Hematopoietic multipotent progenitor cell treated with erythropoietin and hydrocortisone succinate and interleukin-3 and kit ligand, for 17 days (in vitro differentiated cells): Measurements from ENCODE around the gene SYT6.

Experiments
- DNase-seq: peaks from one replicate; pipeline ENCODE4 v3.0.0-alpha.2; 2015; ENCODE audit warnings: low spot score

Gene SYT6

DNA sequence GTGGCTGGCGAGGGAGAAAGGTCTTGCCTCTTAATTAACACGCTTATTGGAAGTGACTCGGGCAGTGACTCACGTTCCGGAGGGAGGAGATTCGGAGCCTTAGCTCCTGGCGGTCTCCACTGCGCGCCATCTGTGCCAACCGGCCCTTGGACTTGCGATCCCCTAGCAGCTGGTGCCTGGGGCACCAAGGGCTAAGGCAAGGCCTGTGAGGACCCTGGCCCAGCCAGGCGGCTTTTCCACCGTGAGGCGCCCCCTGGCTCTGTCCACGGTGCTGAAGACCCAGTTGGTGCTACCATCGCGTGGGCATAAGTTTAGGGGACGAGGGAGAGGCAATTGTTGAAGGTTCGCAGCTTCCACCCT is 1.3 kb upstream of the SYT6 start:
- no peak for DNase-seq

DNA sequence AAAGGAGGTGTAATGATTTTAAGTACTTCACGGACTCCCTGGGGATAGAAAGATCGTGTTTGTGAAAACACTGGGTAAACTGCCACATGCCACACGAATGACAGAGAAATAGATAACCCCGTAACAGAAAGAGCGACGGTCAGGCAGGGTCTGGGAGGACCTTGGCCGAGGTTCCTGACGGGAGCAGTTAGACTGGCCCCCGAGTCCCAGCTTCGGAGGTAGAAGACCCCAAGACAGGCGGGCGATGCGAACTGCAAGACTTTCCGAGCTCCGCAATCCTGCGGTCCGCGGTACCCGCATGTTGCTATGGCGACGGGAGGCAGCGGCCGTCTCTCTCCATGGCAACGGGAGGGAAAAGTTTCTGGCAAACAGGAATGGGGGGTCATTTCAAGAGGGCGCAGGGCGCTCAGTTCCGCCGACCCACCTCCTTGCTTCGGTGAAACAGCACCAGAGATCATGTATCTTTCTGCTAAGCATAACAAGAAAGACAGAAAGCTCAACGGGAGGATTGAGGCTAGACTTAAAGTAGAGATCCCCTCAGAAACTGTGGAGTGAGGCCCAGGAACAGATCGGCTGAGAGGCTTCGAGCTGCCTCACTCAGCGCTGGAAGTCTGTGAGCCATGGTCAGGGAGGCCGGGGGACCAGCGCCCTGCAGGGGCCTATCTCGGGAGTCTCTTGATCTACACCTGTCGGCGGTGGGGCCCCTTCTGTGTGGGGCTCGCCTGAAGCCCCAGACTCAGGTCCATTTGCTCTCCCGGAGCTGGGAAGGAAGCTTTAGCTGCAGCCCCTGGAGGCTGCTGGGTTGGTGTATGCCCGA is 685 bp upstream of the SYT6 start:
- DNase-seq, result no peak

GRCh38 chr1:114152508-114153260 is 985 bp downstream of the SYT6 start:
- DNase-seq, result no peak

DNA sequence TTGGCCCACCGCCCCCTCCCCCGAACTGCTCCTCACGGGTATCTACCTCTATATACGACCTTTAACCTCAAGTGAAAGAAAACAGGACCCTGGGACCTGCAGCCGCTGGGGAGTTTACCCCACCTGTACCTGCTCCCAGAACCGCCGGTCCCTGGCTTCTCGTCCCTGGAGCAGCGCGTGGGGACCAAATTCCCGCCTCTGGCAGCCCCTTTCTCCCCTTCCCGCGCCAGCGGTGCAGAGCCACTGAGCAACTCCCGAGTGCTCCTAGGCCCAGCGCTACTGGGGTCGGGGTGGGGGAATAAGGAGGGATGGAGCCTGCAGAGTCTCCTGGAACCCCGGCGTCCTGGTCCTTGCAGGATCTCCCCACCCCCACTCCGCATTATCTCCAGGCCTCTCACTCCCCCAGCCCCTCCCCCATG is 1.6 kb downstream of the SYT6 start:
- DNase-seq, result no peak

DNA sequence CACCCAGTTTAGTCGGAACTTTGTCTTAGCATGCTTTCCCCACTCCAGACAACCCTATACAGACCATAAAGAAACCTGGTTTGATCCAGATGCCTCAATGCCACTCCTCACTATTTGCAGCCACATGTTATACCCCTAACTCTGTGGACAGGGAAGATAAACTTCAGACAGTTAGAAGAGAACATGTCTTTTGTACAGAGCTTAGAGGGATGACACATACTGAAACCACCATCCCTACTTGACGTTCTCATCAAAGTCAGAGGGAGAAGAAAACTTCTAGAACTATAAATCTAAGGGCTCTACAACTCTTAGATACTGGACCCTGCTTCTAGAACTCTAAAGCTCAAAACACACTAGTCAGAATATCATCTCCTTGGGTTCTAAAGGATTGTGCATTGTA is 3.7 kb downstream of the SYT6 start:
- no peak for DNase-seq

DNA sequence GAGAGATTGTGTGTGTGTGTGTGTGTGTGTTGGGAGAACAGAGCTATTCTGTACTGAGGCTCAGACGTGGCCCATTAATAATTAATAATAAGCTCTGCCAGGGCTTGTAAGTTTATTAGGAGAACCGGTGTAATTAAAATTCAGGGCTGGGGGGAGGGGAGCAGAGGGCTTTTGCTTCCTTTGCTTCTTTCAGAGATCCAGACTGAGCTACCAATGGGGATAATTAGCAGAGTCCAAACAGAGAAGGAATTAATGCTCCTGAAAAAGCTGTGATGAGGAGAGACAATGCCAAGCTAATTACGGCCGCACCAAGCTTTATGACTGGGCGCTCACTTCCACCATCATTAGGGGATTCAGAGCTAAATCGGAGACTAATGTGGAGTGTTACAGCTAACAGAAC is 4.5 kb downstream of the SYT6 start:
- DNase-seq, result no peak

DNA sequence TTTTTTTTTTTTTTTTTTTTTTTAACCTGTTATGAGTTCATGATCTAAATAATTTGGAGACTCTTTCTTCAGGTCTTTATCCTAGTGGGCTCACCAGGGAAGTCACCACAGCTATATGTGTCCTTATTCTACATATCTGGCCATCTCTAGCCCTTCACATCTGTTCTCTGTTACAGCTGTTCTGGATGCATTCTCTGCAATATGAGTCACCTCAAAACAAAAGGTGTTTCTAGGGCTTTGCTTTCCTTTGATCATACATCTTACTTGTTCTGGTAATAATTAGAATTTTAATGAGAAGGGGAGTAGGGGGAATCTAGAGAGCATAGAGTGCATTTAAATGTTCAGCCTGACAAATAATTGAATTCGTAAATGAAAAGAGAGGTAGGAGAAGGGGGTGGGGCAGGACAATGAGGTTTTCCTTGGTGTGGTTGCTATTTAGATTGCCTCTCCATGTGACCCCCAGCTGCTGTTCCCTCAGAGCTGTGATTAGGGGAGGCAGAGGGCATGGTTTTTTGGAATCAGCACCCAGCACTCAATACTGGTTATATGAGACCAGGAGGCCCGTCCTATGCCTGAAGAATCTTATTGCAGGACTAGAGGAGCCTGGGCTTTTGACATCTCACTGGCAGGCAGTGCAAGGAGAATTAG is 8.0 kb downstream of the SYT6 start:
- DNase-seq, result no peak

DNA sequence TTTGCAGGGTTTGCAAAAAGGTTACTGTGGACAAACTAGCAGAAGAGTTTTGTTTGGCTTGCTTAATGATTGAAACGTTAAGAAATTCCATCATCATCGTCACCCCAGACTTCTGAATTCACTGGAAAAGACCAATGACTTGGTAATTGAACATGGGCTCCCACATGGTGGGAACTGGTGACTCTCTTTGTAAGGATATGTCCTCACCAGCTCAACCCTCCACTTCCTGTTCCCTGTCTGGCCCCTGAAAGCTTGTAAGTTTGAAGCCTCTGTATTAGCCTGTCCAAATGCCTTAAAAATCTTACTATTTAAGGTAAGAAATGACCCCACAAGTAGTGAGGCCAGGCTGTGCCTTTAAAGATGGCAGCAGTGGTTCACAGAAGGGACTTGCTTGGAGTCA is 9.7 kb downstream of the SYT6 start:
- DNase-seq, result no peak

GRCh38 chr1:114139540-114139939 is 14.1 kb downstream of the SYT6 start:
- DNase-seq, result no peak

- no peak for DNase-seq
Measured at GRCh38 chr1:114137497-114137896, 16.2 kb downstream of the SYT6 start.

DNA sequence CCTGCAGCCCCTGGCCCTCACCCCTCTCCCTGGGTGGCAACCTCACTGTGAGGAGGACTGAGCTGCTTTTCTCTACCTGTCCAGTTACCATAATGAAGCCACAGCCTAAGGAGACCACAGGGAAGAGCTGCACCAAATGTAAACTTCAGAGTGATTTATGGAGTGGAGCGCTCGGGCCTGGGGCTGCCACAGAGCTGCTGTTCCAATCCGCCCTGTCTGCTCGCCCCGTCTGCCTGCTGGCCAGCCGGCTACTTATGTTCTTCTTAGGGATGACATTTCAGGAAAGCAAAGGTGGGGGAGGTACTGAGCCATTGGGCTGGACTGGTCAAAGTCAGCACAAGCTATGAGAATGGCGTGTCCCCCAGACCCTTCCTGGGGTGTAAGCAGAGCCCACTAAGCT is 17.9 kb downstream of the SYT6 start:
- no peak for DNase-seq

- DNase-seq, result no peak
Measured at GRCh38 chr1:114134518-114134917, 19.2 kb downstream of the SYT6 start.

DNA sequence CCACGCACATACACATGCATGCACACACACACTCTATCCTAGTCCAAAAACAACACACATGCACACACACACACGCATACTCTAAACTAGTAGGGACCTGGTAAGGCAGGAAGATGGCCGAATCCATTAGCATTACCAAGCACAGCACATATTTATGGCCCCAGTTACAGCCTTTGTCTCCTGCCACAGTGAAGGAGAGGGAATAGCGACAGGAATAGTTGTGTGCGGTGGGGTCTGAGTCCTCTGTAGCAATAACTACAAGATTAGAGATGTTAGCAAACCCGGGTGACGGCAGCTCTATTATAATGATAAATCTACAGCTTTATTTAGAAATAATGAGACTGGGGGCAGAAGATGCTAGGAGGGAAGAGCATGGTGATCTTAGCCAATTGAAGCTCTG is 20.5 kb downstream of the SYT6 start:
- DNase-seq, result no peak

- DNase-seq, result no peak
Measured at GRCh38 chr1:114131526-114132220, 22.0 kb downstream of the SYT6 start.

GRCh38 chr1:114130846-114131525 is 22.7 kb downstream of the SYT6 start:
- DNase-seq, result no peak

DNA sequence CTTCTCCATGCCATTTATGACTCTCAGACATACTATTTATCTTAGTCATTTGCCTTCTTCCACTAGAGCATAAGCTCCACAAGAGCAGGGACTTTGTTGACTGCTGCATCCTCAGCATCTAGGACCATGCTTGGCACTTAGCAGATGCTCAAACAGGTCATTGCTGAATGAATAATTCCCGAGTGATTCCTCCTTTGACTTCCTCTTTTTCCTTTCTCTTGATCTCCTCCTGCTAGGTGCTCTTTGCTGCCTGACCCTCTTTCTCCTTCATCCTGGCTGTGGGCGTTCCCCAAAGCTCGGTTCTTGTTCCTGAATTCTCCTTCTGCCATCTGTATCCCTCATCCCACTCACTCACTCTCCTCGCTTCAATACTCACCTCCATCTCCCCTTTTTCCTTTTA is 23.5 kb downstream of the SYT6 start:
- no peak for DNase-seq

- DNase-seq, result no peak
Measured at GRCh38 chr1:114128293-114128692, 25.4 kb downstream of the SYT6 start.

DNA sequence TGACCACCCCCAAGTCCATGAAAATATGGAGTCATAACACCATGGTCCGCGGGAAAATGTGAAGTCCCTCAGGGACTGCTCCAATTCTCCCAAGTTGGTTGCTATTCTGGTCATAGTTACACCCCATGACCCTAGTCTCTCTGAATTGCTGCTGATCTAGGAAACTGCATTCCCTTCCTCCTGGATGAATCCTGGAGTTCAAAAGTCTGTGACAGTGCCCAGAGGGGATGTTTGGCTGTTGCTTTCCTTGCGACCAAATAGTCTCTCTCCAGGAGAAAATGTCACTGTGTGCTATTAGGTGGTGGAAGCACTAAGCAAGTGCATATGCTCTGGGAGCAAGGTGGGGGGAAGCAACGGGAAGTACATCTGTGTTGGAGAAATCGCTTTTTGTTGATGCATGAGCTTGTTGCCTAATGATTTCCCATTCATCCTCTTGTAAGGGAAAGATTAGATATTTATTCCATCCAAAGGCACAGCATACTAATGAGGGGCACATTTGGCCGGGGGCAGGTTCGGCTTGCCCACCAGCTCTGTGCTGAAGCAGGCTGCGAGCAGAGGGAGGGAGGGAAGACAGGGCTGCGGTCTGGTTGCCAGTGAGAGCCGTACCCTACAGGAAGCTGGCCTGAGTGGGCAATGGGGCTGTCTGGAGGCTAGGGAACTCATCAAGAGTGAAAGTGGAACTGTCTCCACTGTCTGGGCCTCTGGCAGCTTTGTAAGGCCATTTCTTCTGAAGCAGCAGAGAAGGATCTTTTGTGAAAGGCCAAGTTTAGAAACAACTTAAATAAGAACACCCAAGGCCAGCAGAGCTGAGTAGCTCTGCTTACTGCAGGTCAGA is 27.2 kb downstream of the SYT6 start:
- DNase-seq, result no peak

DNA sequence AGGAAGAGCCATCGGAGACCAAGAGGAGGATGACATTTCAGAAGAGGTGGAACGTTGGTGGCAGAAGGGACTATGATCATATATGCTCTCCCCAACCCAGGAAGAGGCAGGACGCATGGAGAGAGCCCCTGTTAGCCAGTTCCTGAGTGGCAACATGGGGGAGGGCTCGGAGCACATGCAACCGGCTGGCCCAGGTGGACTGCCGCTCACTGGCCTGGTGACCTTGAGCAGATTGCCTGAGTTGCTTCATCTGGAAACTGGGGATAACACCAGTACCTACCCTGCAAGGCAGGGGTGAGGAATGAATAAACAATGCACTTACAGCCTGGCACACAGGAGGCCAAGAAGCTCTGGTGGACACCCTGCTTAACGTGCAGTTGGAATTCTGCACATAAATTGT is 29.0 kb downstream of the SYT6 start:
- no peak for DNase-seq

GRCh38 chr1:114122941-114123618 is 30.6 kb downstream of the SYT6 start:
- no peak for DNase-seq
